ENCODE measurements around the gene PLEKHM3.

DNA sequence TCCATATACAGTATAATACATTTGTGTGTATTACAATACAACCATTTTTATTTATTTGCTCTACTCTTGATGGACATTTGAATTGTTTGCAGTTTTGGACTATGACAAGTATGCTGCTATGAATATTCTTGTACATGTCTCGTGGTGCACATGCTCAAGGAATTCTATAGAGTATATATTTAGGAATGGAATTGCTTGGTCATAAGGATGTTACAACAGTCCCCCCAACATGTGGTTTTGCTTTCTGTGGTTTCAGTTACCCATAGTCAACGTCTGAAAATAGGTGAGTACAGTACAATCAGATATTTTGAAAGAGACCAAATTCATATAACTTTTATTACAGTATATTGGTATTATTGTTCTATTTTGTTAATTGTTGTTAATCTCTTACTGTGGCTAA, 24.1 kb upstream of the PLEKHM3 start:
- TF ChIP-seq, protein P1, sequence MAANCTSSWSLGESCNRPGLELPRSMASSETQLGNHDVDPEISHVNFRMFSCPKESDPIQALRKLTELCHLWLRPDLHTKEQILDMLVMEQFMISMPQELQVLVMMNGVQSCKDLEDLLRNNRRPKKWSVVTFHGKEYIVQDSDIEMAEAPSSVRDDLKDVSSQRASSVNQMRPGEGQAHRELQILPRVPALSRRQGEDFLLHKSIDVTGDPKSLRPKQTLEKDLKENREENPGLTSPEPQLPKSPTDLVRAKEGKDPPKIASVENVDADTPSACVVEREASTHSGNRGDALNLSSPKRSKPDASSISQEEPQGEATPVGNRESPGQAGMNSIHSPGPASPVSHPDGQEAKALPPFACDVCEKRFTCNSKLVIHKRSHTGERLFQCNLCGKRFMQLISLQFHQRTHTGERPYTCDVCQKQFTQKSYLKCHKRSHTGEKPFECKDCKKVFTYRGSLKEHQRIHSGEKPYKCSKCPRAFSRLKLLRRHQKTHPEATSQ (tag by site-specific recombination; IDR thresholded peaks at IDR 0.05) = no peak
- TF ChIP-seq, protein P2, sequence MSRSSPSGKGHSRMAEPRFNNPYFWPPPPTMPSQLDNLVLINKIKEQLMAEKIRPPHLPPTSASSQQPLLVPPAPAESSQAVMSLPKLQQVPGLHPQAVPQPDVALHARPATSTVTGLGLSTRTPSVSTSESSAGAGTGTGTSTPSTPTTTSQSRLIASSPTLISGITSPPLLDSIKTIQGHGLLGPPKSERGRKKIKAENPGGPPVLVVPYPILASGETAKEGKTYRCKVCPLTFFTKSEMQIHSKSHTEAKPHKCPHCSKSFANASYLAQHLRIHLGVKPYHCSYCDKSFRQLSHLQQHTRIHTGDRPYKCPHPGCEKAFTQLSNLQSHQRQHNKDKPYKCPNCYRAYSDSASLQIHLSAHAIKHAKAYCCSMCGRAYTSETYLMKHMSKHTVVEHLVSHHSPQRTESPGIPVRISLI (tag by site-specific recombination; IDR thresholded peaks at IDR 0.05) = no peak
- TF ChIP-seq ZNF416 (tag by site-specific recombination; IDR thresholded peaks at IDR 0.05) (no peak), ZNF785 (tag by site-specific recombination; IDR thresholded peaks at IDR 0.05) (no peak), ZNF560 (tag by site-specific recombination; IDR thresholded peaks at IDR 0.05; ENCODE audit: borderline replicate concordance) (no peak), ZNF544 (tag by site-specific recombination; IDR thresholded peaks at IDR 0.05) (no peak)
- TF ChIP-seq, protein P3, sequence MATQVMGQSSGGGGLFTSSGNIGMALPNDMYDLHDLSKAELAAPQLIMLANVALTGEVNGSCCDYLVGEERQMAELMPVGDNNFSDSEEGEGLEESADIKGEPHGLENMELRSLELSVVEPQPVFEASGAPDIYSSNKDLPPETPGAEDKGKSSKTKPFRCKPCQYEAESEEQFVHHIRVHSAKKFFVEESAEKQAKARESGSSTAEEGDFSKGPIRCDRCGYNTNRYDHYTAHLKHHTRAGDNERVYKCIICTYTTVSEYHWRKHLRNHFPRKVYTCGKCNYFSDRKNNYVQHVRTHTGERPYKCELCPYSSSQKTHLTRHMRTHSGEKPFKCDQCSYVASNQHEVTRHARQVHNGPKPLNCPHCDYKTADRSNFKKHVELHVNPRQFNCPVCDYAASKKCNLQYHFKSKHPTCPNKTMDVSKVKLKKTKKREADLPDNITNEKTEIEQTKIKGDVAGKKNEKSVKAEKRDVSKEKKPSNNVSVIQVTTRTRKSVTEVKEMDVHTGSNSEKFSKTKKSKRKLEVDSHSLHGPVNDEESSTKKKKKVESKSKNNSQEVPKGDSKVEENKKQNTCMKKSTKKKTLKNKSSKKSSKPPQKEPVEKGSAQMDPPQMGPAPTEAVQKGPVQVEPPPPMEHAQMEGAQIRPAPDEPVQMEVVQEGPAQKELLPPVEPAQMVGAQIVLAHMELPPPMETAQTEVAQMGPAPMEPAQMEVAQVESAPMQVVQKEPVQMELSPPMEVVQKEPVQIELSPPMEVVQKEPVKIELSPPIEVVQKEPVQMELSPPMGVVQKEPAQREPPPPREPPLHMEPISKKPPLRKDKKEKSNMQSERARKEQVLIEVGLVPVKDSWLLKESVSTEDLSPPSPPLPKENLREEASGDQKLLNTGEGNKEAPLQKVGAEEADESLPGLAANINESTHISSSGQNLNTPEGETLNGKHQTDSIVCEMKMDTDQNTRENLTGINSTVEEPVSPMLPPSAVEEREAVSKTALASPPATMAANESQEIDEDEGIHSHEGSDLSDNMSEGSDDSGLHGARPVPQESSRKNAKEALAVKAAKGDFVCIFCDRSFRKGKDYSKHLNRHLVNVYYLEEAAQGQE (tag by site-specific recombination; IDR thresholded peaks at IDR 0.05) = no peak
- TF ChIP-seq, protein P4, sequence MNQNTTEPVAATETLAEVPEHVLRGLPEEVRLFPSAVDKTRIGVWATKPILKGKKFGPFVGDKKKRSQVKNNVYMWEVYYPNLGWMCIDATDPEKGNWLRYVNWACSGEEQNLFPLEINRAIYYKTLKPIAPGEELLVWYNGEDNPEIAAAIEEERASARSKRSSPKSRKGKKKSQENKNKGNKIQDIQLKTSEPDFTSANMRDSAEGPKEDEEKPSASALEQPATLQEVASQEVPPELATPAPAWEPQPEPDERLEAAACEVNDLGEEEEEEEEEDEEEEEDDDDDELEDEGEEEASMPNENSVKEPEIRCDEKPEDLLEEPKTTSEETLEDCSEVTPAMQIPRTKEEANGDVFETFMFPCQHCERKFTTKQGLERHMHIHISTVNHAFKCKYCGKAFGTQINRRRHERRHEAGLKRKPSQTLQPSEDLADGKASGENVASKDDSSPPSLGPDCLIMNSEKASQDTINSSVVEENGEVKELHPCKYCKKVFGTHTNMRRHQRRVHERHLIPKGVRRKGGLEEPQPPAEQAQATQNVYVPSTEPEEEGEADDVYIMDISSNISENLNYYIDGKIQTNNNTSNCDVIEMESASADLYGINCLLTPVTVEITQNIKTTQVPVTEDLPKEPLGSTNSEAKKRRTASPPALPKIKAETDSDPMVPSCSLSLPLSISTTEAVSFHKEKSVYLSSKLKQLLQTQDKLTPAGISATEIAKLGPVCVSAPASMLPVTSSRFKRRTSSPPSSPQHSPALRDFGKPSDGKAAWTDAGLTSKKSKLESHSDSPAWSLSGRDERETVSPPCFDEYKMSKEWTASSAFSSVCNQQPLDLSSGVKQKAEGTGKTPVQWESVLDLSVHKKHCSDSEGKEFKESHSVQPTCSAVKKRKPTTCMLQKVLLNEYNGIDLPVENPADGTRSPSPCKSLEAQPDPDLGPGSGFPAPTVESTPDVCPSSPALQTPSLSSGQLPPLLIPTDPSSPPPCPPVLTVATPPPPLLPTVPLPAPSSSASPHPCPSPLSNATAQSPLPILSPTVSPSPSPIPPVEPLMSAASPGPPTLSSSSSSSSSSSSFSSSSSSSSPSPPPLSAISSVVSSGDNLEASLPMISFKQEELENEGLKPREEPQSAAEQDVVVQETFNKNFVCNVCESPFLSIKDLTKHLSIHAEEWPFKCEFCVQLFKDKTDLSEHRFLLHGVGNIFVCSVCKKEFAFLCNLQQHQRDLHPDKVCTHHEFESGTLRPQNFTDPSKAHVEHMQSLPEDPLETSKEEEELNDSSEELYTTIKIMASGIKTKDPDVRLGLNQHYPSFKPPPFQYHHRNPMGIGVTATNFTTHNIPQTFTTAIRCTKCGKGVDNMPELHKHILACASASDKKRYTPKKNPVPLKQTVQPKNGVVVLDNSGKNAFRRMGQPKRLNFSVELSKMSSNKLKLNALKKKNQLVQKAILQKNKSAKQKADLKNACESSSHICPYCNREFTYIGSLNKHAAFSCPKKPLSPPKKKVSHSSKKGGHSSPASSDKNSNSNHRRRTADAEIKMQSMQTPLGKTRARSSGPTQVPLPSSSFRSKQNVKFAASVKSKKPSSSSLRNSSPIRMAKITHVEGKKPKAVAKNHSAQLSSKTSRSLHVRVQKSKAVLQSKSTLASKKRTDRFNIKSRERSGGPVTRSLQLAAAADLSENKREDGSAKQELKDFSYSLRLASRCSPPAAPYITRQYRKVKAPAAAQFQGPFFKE (tag by site-specific recombination; IDR thresholded peaks at IDR 0.05; ENCODE audit: borderline replicate concordance) = no peak
- TF ChIP-seq, protein P5, sequence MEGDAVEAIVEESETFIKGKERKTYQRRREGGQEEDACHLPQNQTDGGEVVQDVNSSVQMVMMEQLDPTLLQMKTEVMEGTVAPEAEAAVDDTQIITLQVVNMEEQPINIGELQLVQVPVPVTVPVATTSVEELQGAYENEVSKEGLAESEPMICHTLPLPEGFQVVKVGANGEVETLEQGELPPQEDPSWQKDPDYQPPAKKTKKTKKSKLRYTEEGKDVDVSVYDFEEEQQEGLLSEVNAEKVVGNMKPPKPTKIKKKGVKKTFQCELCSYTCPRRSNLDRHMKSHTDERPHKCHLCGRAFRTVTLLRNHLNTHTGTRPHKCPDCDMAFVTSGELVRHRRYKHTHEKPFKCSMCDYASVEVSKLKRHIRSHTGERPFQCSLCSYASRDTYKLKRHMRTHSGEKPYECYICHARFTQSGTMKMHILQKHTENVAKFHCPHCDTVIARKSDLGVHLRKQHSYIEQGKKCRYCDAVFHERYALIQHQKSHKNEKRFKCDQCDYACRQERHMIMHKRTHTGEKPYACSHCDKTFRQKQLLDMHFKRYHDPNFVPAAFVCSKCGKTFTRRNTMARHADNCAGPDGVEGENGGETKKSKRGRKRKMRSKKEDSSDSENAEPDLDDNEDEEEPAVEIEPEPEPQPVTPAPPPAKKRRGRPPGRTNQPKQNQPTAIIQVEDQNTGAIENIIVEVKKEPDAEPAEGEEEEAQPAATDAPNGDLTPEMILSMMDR (tag by site-specific recombination; IDR thresholded peaks at IDR 0.05) = no peak
